ENCODE results near the gene REEP1.

Gene REEP1

GRCh38 chr2:86308356-86308755 lies 29.1 kb downstream of the REEP1 start:
- DNase-seq = no peak

GRCh38 chr2:86307431-86307830 lies 30.0 kb downstream of the REEP1 start:
- no peak for DNase-seq
- TF ChIP-seq POLR2A (IDR thresholded peaks at IDR 0.05; ENCODE audit: low read length) = no peak
- TF ChIP-seq GATA1 (IDR thresholded peaks at IDR 0.05; ENCODE audit: low read depth, low read length) = no peak

More at GRCh38 chr2:86308356-86308755, 29.1 kb downstream of the REEP1 start:
- TF ChIP-seq GATA1 (IDR thresholded peaks at IDR 0.05; ENCODE audit: low read depth, low read length) (no peak), POLR2A (IDR thresholded peaks at IDR 0.05; ENCODE audit: low read length) (no peak)

- DNase-seq = no peak
- no peak for TF ChIP-seq GATA1 (IDR thresholded peaks at IDR 0.05; ENCODE audit: low read depth, low read length)
- no peak for TF ChIP-seq POLR2A (IDR thresholded peaks at IDR 0.05; ENCODE audit: low read length)
These were observed 31.5 kb downstream of the REEP1 start for GRCh38 chr2:86305915-86306254.

GRCh38 chr2:86305195-86305914 lies 32.1 kb downstream of the REEP1 start:
- TF ChIP-seq POLR2A (IDR thresholded peaks at IDR 0.05; ENCODE audit: low read length) = no peak
- no peak for TF ChIP-seq GATA1 (IDR thresholded peaks at IDR 0.05; ENCODE audit: low read depth, low read length)
- no peak for DNase-seq

- no peak for DNase-seq
- TF ChIP-seq GATA1 (IDR thresholded peaks at IDR 0.05; ENCODE audit: low read depth, low read length) (no peak), POLR2A (IDR thresholded peaks at IDR 0.05; ENCODE audit: low read length) (no peak)
These were observed 33.0 kb downstream of the REEP1 start for GRCh38 chr2:86304416-86304815.

- no peak for DNase-seq
- TF ChIP-seq GATA1 (IDR thresholded peaks at IDR 0.05; ENCODE audit: low read depth, low read length) (no peak), POLR2A (IDR thresholded peaks at IDR 0.05; ENCODE audit: low read length) (no peak)
These were observed 35.1 kb downstream of the REEP1 start for GRCh38 chr2:86302320-86302719.

- TF ChIP-seq POLR2A (IDR thresholded peaks at IDR 0.05; ENCODE audit: low read length) (no peak), GATA1 (IDR thresholded peaks at IDR 0.05; ENCODE audit: low read depth, low read length) (no peak)
- DNase-seq = no peak
These were observed 35.7 kb downstream of the REEP1 start for GRCh38 chr2:86301711-86302202.

- no peak for DNase-seq
- TF ChIP-seq POLR2A (IDR thresholded peaks at IDR 0.05; ENCODE audit: low read length) (no peak), GATA1 (IDR thresholded peaks at IDR 0.05; ENCODE audit: low read depth, low read length) (no peak)
These were observed 36.4 kb downstream of the REEP1 start for GRCh38 chr2:86301009-86301408.

GRCh38 chr2:86300496-86300895 lies 36.9 kb downstream of the REEP1 start:
- no peak for TF ChIP-seq GATA1 (IDR thresholded peaks at IDR 0.05; ENCODE audit: low read depth, low read length)
- TF ChIP-seq POLR2A (IDR thresholded peaks at IDR 0.05; ENCODE audit: low read length) = no peak
- no peak for DNase-seq

- no peak for TF ChIP-seq POLR2A (IDR thresholded peaks at IDR 0.05; ENCODE audit: low read length)
- TF ChIP-seq GATA1 (IDR thresholded peaks at IDR 0.05; ENCODE audit: low read depth, low read length) = no peak
- no peak for DNase-seq
These were observed 38.7 kb downstream of the REEP1 start for GRCh38 chr2:86298411-86299390.

- DNase-seq = peak in 1 of 2 experiments; percentile 26
- no peak for TF ChIP-seq GATA1 (IDR thresholded peaks at IDR 0.05; ENCODE audit: low read depth, low read length)
- no peak for TF ChIP-seq POLR2A (IDR thresholded peaks at IDR 0.05; ENCODE audit: low read length)
These were observed 39.9 kb downstream of the REEP1 start for GRCh38 chr2:86297382-86298147.

- no peak for DNase-seq
These were observed 40.5 kb downstream of the REEP1 start for GRCh38 chr2:86296947-86297346.

GRCh38 chr2:86295066-86295465 lies 42.4 kb downstream of the REEP1 start:
- no peak for DNase-seq
- no peak for TF ChIP-seq GATA1 (IDR thresholded peaks at IDR 0.05; ENCODE audit: low read depth, low read length)
- no peak for TF ChIP-seq POLR2A (IDR thresholded peaks at IDR 0.05; ENCODE audit: low read length)

More at GRCh38 chr2:86296947-86297346, 40.5 kb downstream of the REEP1 start:
- no peak for TF ChIP-seq POLR2A (IDR thresholded peaks at IDR 0.05; ENCODE audit: low read length)
- no peak for TF ChIP-seq GATA1 (IDR thresholded peaks at IDR 0.05; ENCODE audit: low read depth, low read length)
